Measurements from ENCODE around the gene PRR3.

DNA sequence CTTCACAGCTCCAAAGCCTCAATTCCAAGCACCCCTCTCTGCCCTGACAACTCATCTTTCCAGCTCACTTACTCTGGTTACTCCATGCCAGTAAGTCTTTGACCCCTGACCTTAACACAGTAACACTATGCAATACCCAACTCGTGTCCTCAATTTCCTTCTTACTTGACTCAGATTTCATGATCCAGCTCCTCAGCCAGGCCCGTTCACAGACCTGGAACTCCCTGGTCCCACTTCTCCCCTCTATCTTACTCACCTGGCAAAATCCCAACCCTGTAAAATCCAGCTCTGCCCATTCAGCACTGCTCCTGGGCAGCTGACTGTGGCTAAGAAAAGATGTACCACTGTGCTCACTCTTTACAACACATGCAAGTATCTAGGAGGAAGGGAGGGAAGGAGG is 8.7 kb upstream of the PRR3 start:
- no peak for TF ChIP-seq MXI1 (conservative IDR thresholded peaks at IDR 0.05; ENCODE audit: poor library complexity, severe bottlenecking)
- TF ChIP-seq, protein P1, sequence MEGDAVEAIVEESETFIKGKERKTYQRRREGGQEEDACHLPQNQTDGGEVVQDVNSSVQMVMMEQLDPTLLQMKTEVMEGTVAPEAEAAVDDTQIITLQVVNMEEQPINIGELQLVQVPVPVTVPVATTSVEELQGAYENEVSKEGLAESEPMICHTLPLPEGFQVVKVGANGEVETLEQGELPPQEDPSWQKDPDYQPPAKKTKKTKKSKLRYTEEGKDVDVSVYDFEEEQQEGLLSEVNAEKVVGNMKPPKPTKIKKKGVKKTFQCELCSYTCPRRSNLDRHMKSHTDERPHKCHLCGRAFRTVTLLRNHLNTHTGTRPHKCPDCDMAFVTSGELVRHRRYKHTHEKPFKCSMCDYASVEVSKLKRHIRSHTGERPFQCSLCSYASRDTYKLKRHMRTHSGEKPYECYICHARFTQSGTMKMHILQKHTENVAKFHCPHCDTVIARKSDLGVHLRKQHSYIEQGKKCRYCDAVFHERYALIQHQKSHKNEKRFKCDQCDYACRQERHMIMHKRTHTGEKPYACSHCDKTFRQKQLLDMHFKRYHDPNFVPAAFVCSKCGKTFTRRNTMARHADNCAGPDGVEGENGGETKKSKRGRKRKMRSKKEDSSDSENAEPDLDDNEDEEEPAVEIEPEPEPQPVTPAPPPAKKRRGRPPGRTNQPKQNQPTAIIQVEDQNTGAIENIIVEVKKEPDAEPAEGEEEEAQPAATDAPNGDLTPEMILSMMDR (IDR thresholded peaks at IDR 0.05; ENCODE audit: poor library complexity, severe bottlenecking), result no peak
- no peak for TF ChIP-seq RAD21 (conservative IDR thresholded peaks at IDR 0.05)
- no peak for TF ChIP-seq EZH2 (IDR thresholded peaks at IDR 0.05; ENCODE audit: borderline replicate concordance, insufficient read depth, low read length, poor library complexity, severe bottlenecking)
- no peak for TF ChIP-seq TAF1 (IDR thresholded peaks at IDR 0.05; ENCODE audit: low read depth)
- TF ChIP-seq SMC3 (conservative IDR thresholded peaks at IDR 0.05; ENCODE audit: poor library complexity), result no peak
